GM19240 (cell line): ENCODE data around the gene PTPRD.

ENCODE experiments used
- DNase-seq: peaks from one replicate; pipeline ENCODE4 v3.0.0; 2011; ENCODE audit warnings: low spot score; ENCODE audit not compliant: insufficient read length

The PTPRD gene

DNA sequence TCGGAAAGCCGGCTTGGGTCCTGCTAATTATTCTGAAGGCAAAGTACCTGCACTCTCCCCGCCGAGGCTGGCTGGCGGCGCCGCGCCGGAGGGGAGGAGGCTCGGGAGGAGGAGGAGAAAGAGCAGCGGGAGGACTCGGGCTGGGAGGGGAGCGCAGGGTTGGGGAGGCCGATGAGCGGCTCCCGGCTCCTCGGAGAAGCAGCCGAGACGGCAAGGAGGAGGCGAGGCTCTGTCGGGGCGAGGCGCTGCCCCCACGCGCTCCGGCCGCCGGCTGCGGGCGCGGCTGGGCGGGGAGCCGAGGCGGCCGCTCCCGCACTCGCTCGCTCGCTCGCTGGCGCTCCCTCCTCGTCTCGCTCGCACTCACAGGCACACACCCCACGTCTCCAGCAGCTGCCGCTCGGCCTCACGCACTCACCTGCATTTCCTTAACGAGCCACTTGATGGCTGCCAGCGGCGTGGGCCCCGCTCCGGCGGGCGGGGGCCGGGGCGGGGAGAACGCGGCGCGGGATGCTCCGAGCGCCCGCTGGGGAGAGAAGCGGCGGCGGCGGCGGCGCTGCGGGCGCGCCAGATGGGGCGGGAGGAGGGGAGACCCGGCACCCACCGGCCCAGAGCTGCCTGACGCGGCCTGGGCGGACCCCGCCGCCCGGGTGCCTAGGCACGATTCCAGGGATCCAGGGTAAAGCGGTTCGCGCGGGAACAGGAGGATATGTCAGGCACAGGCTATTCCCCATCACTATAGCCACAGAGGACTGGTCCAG, at the start of gene PTPRD:
TSS of gene PTPRD (minus strand) at position 362 of the 758 bp plus-strand sequence.
- DNase-seq = no peak

DNA sequence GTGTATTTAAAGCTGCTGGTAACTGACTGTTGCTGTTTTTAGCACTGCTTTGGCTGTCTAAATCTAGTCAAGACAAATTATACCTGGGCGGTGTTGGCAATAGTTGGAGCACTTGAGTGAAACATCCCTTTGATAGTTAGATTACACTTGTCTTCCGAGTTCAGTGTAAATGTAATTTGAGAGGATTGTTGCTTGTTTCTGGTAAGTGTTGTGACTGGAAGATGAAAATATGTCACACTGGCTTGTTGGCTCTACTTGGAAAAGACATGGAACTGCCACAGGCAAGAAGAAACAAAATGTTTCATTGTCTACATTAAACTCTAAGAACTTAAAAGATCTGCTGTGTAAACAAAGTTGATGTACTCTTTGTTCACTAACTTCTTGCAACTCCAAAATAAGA, 49.2 kb upstream of the PTPRD start:
- no peak for DNase-seq

DNA sequence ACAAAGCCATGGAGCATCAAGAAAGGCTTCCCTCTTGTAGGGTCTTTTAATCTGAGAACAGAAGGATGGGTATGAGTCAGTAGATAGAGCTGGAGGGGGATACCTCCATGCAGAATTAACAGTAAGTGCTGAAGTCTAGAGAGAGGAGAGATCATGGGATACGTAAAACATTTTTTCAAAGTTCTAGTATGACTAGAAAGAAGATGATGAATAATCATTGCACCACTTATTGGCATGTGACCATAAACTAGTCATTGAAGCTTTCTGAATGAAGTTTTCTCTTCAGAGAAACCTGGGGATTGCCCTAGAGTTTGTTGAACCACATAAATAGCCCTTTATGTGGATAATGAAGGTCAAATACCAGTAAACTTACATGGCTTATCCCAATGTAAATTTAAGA, 48.6 kb upstream of the PTPRD start:
- DNase-seq = no peak

DNA sequence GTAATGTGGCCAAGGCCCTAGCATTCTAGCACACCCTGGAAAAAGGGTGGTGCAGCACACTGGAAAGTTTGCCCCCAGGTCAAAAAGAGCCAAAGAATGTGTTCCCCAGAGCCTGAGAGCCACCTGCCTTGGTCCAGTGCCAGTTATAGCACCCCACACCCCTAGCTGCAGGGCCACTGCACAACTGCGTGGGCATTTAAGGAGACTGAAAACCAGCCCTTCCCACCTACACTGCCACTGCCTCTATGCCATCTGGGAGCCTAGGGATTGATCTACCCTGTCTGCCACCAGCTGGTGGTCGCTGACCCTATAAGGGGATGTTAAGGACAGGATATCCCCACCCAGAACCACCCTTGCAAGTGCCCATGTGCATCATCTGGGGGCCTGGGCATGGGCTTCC, 38.2 kb upstream of the PTPRD start:
- no peak for DNase-seq

DNA sequence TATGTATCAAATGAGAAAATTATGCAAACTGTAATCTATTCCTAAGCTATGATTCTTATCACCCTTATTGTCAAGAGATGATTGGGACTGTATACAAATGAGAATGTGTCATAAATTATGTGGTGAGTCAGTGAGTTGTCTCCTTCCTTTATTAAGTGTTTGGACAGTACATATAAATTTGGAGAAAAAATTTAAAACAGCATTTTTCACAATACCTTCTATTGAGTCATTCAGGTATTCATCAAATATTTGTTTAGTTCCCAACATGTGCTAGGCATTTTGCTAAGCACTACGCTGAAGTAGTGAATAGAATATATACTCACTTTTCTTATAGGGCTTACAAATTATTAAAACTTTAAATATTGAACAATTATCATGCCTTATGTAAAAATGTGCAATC, 36.3 kb upstream of the PTPRD start:
- no peak for DNase-seq

DNA sequence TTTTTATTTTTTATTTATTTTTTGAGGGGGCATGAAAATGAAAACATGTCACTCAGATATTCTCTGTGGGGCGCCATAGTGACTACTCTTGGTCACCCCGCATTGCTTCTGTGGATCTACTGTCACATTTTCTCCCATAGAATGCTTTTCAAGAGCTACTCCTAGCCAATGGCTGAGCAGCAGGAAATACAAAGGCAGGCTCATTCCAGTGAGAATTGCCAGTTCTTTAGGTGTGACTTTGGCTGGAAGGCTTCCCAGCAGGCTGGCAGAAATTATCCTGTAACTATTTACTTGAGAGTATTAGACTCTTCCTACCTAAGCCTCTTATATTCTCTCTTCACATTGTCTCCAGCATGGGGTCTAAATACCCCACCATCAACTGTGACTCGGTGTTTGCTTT, 21.0 kb upstream of the PTPRD start:
- no peak for DNase-seq

DNA sequence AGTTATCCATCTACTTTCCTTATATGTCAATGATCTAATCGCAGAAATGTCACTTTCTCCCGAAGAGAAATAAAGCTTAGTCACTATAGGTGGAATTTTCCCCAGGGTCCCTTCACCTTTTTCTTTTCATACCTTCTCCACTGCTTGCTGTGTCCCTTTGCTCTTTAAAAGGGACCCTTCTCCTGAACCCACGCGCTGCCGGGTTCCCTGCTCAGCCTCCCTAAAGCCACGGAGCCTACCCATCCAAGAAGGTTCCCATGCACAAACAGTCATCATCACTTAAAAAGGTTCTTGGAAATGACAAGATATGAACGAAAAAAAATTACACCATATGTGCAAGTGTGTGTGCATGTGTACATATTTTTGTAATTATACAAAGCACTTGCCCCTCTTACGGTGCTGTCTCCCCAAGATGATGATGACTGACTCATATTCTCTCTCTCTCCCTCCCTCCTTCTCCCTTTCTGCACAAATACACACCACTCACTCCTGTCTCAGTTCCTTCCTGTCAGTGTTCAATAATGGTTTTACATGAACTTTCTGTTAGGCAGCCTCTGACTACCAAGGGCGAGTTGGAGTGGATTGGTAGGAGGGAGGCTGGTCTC, 1.5 kb upstream of the PTPRD start:
- DNase-seq = no peak

DNA sequence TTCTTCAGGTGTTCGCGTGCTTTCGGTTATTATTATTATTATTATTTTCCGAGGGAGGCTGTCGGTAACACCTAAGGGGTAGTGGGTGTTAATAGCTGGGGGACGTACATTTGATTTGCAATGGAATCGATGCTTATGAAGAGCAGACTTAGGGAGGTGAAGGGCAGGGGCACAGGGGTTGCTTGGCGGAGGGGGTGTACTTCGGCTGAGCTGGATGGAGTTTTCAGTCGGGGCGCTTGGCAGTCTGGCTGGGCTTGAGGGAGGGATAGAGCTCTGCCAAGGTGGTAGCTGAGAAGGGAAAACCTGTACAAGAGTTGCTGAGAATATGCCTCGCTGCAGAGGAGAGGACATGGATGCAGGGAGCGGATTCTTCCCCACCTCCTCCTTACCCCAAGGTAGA, 617 bp upstream of the PTPRD start:
- no peak for DNase-seq

DNA sequence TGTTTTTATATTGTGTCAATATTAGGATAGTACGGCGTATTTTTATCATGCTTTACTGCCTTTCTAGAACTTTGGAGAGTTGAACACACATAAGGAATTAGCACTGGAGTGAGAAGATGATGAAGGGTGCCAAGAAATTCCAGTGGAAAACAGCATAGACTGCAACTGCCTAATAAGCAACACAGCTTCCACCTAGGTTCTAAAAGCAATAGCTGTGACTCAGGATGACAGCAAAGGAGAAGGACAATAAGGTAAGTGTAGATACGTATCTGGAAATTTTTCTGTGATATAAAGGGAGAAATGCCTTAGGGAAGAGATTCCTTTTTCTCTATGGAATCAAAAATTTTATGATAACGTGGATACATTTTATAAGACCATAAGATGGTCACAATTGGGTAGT, 7.4 kb downstream of the PTPRD start:
- DNase-seq = no peak

DNA sequence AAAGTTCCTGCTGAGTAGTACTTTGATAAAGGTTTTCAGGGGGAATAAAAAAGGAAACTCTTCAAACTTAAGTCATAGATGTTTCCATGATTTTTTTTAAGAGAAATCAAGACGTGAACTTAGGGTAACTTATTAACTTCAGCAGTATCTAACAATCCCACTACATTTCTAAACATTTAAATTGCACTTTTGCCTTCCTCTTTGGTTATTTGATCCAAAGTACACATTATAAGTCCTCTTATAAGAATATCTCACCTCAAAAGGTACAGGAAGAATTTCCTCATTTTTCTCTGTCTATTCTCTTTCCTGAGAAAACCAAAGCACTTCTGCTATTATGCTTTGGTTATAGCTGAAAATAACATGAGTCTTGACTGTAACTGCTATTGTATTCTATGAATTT, 7.9 kb downstream of the PTPRD start:
- DNase-seq = no peak

DNA sequence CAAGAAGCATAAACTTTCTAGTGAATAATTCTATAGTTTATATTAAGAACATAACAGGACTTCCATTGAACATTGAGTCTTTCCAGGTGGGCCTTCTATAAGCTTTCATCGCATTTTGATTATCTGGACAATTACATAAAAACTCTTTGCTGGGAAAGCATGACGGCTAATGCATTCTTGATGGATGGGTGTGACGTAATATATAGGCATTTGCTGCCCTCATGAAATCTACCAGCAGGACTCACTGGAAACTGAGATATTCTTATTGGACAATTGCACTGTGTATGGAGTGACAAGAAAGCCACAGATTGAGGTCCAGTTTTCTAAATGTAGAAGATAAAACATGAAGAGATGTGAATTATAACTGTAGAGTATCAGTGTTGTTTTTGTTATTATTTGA, 15.0 kb downstream of the PTPRD start:
- DNase-seq = no peak

DNA sequence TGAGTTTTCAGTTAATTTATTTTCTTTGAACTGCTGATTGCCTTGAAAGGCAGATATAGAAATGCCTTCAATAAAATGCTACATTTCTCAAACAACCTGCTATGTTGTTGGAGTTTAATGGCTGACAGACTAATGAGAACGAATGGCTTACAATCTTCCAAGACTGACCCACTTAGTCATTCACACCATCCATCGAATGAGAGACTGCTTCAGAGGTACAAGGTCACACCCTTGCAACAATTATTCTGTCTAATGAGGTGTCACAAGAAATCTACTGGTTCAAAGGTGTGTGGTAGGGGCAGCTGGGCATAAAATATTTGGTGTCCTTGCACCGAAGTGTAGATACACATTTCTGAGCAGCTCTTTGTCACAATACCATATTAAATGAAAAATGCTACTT, 18.3 kb downstream of the PTPRD start:
- no peak for DNase-seq

DNA sequence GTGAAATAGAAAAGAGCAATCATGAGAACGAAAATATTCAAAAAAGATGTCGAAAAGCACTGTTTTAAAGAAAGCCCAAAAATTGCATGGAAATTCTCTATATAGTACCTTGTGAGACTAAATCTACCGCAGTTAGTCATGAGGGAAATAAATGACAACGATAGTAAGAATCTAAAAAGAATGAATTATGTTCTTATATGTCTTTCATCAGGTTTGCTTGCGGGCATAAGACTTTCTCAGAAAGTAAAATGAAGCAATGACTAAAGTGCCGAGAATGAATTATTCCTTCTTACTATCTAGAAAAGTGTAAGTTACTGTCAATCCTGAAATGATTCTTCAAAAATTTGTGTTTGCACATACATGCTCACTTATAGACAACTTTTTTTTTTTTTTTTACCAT, 26.4 kb downstream of the PTPRD start:
- DNase-seq = no peak

DNA sequence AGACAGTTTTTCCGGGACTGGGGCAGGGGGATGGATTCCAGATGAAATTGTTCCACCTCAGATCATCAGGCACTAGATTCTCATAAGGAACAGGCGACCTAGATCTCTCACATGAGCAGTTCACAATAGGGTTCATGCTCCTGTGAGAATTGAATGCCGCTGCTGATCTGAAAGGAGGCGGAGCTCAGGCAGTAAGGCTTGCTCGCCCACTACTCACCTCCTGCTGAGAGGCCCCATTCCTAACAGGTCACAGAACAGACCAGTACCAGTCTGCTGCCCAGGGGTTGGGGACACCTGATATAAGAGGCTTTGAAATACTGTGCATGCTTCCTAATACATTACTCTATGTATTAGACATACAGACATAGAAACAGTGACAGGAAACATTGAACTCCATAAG, 41.1 kb downstream of the PTPRD start:
- DNase-seq = no peak

DNA sequence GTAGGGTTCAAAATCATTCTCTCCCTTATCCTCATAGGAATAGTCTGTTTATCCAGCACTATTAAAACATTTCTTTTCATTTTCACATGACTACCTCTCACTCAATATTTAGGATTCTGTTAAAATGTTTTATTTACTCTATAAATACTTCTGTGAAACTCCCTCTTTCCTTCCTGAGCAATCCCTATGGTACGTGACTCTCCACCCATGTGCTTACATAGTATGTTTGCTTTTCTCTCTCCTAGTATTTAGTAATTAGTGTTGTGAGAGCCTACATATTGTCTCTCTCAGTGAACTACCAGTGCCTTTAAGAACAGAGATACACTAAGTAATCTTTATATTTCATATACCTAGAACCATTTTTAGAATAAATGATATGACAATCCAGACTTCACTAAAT, 46.0 kb downstream of the PTPRD start:
- DNase-seq = no peak

DNA sequence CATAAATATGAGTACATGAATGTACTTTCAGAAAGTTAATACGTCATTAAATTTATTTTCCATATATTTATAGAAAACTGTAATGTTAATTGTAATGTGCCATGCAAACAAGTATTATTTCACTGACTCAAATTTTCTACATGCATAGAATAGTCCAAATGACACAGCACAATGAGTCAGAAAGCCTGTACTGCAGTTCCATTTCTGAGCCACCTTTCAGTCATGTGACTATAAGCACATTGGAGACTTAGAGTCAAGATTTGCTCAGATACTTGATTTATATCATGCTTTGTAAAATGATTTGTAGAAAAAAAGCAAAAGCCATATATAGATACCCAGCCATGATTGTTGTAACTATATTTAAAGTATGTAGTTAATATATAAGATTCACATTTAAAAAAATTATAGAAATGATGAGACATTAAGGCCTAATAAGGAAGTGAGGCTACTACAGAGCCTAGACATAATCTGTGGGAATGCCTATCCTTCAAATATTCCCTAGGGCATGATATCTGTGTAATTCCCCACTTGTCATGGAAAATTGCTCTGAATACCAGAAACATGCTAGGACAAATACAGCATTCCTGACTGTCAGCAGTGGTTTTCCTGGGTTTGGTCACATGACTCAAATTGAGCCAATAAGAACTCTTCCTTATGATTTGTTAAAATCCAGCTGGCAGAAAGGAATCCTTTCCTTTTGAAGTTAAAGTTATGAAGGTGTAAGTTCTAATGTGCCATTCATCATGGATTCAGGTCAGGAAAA, 50.0 kb downstream of the PTPRD start:
- no peak for DNase-seq

DNA sequence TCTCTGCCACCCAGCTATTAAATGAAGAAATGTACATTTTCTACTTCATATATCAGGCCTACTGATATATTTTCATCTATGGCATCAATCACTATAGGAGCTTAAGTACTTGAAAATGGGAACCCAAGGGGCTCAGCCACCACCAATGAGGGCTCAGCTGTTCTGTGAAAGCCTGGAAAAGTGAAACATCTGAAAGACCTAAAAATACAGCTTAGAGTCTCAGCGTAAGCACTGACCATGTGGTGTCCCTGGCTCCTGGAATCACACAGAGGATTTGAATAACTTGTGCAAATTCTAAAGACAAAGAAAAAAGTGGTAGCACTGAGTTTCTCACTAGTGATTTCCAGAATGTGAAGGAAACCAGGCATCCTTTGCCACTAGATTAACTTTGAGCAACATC, 64.5 kb downstream of the PTPRD start:
- DNase-seq = no peak

DNA sequence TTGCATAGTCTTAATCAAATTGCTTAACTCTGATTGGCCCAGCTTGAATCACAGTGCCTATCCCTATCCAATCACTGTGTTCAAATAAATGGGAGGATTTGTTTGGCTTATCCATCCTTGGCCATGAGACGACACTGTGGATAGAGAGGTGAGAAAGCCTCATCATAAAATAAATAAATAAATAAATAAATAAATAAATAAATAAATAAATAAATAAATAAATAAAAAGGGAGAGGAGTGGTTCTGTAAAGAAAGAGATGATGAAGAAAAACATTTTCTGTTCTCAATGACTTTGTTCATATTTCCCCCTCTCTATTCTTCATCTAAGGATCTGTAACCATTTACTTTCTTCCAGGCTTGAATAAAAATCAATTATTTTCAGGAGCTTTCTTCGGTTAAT, 74.7 kb downstream of the PTPRD start:
- no peak for DNase-seq

DNA sequence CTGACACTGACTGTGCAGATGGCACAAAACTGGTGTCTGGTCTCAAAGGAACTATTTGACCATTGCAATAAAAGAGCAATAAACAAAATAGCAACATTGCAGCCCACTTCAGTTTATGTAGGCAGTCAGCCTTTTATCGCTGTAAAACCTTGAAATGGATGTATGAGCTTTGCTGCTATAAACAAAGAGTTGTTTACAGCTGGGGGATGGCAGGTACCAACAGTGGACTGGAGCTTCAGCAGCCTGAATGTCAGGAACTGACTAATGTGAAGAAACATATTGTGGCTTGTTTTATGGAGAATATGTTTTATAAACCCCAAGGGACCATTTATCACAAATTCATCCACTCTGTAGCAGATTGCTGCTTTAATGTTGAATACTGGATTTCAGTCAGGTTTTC, 78.0 kb downstream of the PTPRD start:
- DNase-seq = no peak

DNA sequence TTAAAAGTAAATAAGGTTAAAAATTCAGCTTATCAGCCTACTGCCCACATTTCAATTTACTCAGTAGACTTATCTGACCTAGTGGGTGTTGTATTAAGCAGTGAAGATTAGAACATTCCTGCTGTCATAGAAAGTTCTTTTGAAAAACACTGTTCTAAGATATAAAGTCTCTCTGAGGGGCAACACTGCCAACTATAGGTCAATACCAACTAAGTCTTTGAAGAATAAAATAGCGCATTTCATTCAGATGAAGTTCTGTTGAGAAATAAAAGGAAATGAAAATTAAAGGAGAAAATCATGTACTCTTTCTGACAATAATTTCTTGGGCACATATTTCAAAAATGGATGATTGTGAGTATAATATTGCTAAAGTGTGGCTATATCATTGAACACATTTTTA, 86.8 kb downstream of the PTPRD start:
- DNase-seq = no peak

DNA sequence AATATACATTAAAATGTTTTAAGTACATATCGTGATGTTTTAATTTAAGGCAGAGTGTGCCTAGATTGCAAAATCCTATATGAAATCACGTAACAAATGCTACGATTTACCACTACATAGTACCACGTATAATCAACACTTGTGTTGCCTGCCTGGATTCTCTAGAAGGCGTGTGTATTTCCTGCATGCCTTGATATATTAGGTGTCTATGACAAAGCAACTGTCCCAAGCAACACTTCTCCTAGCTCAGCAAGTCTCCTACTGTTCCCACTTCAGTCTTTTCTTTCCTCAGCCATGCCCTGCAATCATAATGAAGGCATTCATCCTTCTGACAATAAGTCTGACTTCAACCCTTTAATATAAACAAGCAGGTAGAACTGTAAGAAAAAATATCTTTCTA, 89.6 kb downstream of the PTPRD start:
- no peak for DNase-seq

DNA sequence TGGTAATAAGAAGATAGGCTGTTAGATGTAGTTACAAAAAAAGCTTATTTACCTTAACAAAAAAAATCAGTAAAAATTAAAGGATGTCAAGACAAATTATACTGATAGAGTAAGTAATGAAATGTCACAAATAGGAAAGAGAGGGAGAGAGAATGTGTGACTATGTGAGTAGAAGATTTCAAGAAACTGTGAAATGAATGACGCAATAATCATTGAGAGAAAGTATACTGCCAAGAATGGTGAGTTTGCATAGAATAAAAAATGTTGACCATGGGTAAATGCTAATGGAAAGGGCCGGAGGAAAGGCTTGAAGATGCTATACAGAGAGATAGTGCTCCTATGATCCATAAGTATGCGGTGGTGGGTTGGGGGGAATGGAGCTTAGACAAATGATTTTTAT, 100.7 kb downstream of the PTPRD start:
- DNase-seq = no peak

DNA sequence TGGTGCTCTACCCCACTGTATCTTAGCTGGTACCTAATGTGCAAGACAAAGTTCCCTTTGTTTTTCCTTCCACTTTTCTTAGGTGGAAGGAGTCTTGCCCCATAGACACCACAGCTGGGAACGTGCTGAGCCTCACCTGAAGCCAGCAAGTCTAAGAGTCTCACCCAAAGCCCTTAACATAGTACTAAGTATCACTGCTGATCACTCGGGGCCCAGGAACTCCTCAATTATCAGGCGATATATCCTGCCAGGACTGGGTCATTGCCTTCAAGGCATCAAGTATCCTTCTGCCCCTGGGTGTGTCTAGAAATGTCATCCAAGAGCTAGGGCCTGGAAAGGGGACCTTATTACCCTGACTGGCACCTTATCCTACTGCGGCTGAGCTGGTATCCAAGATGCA, 123.9 kb downstream of the PTPRD start:
- no peak for DNase-seq
